HUES6 (cell line): ENCODE results near the gene C11orf21.

ENCODE experiments used
- H3K27ac ChIP-seq: 2 replicates; pipeline ENCODE4 v1.7.0; 2013; ENCODE audit warnings: low read depth, mild to moderate bottlenecking, low read length, inconsistent platforms
- H3K27me3 ChIP-seq: 2 replicates; pipeline ENCODE4 v1.6.1; 2013; ENCODE audit warnings: low read length; ENCODE audit not compliant: control insufficient read depth, insufficient read depth
- H3K36me3 ChIP-seq: 2 replicates; pipeline ENCODE4 v1.6.1; 2013; ENCODE audit warnings: low read length; ENCODE audit not compliant: control insufficient read depth, insufficient read depth
- H3K4me1 ChIP-seq: 2 replicates; pipeline ENCODE4 v1.6.1; 2013; ENCODE audit warnings: low read length; ENCODE audit not compliant: control insufficient read depth, insufficient read depth
- H3K4me3 ChIP-seq: 2 replicates; pipeline ENCODE4 v1.5.1; 2013; ENCODE audit warnings: low read depth, low read length
- H3K9ac ChIP-seq: one replicate; pipeline ENCODE4 v1.6.1; 2013; ENCODE audit warnings: mild to moderate bottlenecking, low read length
- H3K9me3 ChIP-seq: 2 replicates; pipeline ENCODE4 v1.6.1; 2013; ENCODE audit warnings: low read depth, low read length; ENCODE audit not compliant: control insufficient read depth, insufficient read depth

Gene C11orf21

DNA sequence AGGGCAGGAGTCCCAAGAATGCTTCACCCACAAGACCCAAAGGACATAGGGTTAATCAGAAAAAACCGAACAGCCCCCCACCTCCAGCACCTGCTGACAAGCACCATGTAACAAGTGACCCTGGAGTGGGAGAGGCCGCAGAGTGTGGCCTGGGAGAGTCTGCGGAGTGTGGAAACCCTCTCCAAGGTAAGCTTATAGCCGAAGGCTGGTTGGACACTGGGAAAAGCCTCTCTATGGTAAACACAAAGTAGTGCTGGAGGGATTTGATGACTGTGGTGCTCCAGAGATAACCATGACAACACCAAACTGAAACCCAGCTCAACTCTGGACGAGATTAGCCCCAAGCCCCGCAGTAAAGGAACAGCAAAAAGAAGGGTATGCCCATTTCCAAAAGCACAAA is 50.6 kb downstream of the C11orf21 start:
- Histone ChIP-seq H3K4me3 (no peak overlapping the region), H3K27ac (no peak overlapping the region), H3K9ac (no peak overlapping the region), H3K4me1 (no peaks in the 10 kb centered on the region), H3K36me3 (no peaks in the 10 kb centered on the region), H3K9me3 (no peaks in the 10 kb centered on the region), H3K27me3 (peaks cover 17% of the 10 kb centered on the region)

DNA sequence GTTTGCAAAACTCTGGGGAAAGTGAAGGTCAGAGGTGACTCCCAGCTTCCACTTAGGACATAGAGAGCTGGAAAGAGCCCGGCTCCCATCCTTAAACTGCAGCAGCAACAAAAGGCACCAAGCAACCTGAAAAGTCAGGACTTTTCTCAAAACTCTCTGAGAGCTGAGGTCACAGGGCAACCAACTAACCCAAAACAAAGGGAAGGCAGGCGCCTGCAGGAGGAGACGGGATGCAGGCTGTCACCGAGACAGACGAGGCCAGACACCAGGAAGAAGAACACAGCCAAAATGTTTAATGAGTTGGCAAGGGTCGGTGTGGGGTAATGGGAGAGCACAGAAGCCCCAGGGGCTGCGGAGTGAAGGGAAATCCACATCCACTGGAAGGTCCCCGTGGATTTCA is 51.2 kb downstream of the C11orf21 start:
- no peak overlapping the region for H3K9ac ChIP-seq
- no peak overlapping the region for H3K4me3 ChIP-seq
- no peaks in the 10 kb centered on the region for H3K36me3 ChIP-seq
- H3K27me3 ChIP-seq, result peaks cover 17% of the 10 kb centered on the region
- H3K4me1 ChIP-seq, result no peaks in the 10 kb centered on the region
- no peaks in the 10 kb centered on the region for H3K9me3 ChIP-seq
- H3K27ac ChIP-seq, result no peak overlapping the region

DNA sequence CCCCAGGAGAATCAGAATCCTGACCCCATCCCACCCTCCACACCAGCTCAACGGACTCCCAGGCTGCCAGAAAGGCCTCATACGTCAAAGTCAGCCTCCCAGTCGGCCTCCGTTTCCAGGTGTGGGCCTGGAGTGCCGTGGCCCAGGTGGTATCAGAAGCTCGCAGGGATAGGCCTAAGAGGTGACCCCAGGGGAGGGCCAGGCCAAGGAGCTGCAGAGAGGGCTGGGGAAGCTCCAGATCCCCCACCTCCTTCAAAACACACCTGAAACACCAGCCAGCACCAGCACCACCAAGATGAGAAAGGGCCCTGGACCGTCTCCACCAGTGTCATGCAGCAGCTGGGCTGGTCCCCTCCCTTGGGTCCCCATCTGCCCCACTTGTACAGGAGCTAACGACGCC is 51.7 kb downstream of the C11orf21 start:
- Histone ChIP-seq H3K36me3 (no peaks in the 10 kb centered on the region), H3K9me3 (no peaks in the 10 kb centered on the region), H3K27me3 (peaks cover 17% of the 10 kb centered on the region)

DNA sequence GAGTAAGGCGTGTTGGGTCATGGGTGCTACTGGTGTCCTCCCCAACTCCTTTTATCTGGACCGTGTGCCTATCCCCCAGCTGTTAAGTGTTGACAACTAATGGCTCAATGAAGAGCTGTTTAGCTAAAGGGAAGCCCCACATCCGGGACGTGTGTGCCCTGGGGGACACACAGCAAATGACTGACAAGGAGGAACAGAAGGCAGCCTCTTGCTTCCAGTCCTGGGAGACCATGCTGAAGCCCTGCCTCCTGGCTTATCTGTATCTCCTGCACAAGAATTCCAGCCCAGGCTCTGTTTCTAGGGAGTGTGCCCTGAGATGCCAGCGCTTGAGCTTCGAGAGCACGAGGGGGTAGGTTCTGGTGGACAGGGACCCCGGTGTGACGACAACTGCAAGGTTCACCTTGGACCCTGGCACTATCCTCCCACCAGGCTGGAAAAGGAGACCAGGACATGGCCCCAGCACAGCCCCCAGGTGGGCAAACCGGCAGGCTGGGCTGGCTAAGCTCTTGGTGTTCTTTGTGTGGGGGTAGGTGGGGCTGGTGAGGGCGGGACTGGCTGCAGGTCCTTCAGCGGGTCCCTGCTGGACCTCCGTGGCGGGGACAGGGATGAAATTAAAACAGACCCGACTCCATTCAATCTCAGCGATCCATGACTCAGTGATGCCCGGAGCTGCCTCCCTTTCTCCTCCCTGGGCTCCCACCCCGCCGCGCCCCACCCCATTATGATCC is 52.4 kb downstream of the C11orf21 start:
- no peak overlapping the region for H3K4me3 ChIP-seq
- no peak overlapping the region for H3K27ac ChIP-seq
- no peaks in the 10 kb centered on the region for H3K4me1 ChIP-seq
- no peak overlapping the region for H3K9ac ChIP-seq
- H3K36me3 ChIP-seq, result no peaks in the 10 kb centered on the region
- peaks cover 17% of the 10 kb centered on the region for H3K27me3 ChIP-seq
- H3K9me3 ChIP-seq, result no peaks in the 10 kb centered on the region

More for the DNA sequence above, 51.7 kb downstream of the C11orf21 start:
- Histone ChIP-seq H3K27ac (no peak overlapping the region), H3K9ac (no peak overlapping the region), H3K4me3 (no peak overlapping the region), H3K4me1 (no peaks in the 10 kb centered on the region)

DNA sequence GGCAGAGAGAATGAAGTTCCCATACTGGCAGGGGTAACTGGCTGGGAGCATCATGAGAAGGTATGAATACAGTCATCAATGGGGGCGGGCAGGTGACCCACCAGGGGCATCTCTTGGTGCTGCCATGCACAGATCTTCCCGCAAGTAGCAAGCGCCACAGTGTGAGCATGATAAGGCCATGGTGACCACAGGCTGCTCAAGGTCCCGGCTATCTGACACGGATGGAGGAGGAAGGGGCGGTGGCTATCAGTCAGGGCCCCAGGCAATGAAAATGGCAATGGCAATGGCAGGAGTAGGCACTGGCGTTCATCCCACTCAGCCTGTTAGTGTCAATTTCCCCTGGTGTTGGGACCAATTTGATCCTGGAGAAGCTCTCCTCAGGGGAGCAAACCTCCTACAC is 53.0 kb downstream of the C11orf21 start:
- Histone ChIP-seq H3K27me3 (peaks cover 17% of the 10 kb centered on the region), H3K4me1 (no peaks in the 10 kb centered on the region), H3K27ac (no peak overlapping the region), H3K4me3 (no peak overlapping the region), H3K9ac (no peak overlapping the region), H3K9me3 (no peaks in the 10 kb centered on the region), H3K36me3 (no peaks in the 10 kb centered on the region)

DNA sequence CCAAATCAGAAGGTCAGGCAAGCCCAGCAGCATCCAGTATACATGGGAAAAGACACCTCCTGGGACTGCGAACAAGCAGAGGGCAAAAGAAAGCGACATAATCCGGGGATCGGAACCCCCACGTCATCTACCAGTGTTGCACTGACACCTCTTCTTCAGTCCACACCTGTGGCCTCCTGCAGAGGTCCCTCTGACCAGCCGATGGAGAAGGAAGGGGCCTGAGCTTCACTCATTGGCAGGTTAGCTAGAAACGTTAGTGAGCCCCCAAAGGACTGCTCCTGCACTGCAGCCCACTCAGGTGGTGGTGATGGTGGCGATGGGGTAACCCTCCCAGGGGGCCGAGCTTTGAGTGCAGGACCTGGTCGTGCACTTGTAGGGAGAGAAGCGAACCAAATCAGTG is 53.5 kb downstream of the C11orf21 start:
- no peak overlapping the region for H3K9ac ChIP-seq

DNA sequence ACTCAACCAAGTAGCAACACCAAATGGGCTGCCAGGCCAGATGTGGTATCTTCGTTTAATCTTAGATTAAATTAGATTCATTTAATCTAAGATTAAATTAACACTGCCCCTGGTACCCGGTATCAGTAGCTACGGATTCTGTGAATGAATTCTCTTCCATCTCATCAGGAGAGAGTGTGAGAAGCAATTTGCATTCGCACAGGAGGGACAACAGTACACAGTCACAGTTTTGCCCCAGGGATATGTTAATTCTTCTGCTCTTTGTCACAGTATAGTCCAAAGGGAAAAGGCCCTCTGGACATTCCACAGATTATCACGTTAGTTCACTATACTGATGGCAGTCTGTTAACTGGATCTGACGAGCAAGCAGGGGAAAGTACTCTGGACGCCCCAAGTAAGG is 54.2 kb downstream of the C11orf21 start:
- Histone ChIP-seq H3K27ac (no peak overlapping the region), H3K9ac (no peak overlapping the region), H3K9me3 (no peaks in the 10 kb centered on the region), H3K36me3 (no peaks in the 10 kb centered on the region), H3K27me3 (peaks cover 17% of the 10 kb centered on the region), H3K4me1 (no peaks in the 10 kb centered on the region), H3K4me3 (no peak overlapping the region)

More for the DNA sequence above, 53.5 kb downstream of the C11orf21 start:
- H3K27ac ChIP-seq, result no peak overlapping the region
- no peaks in the 10 kb centered on the region for H3K36me3 ChIP-seq
- no peaks in the 10 kb centered on the region for H3K4me1 ChIP-seq
- H3K27me3 ChIP-seq, result peaks cover 17% of the 10 kb centered on the region
- no peak overlapping the region for H3K4me3 ChIP-seq
- no peaks in the 10 kb centered on the region for H3K9me3 ChIP-seq
